ENCODE measurements around the gene SIPA1L3.
"Not testable (repeated sequence)": the region's sequence is repeated elsewhere in the genome, so short reads cannot be mapped to it uniquely, and the experiment has no call there.

SIPA1L3 gene

GRCh38 chr19:38223617-38224013 is 316.6 kb downstream of the SIPA1L3 start:
- DNase-seq, result no peak

GRCh38 chr19:38224014-38224862 is 317.2 kb downstream of the SIPA1L3 start, which contains the start of gene DPF1:
DPF1 (minus strand) TSS chr19:38224222; CDS start chr19:38224142, 80 bp downstream.
- peak; percentile 42 for DNase-seq

- DNase-seq, result not testable (repeated sequence)
These were observed 317.8 kb downstream of the SIPA1L3 start for GRCh38 chr19:38224863-38225218.

GRCh38 chr19:38227287-38228004 is 320.4 kb downstream of the SIPA1L3 start:
- no peak for DNase-seq

- no peak for DNase-seq
These were observed 321.0 kb downstream of the SIPA1L3 start for GRCh38 chr19:38228005-38228377.

- no peak for DNase-seq
These were observed 321.8 kb downstream of the SIPA1L3 start for GRCh38 chr19:38228491-38229439.

GRCh38 chr19:38229585-38230073 is 322.6 kb downstream of the SIPA1L3 start:
- peak; percentile 71 for DNase-seq

- not testable (repeated sequence) for DNase-seq
These were observed 323.6 kb downstream of the SIPA1L3 start for GRCh38 chr19:38230506-38231133.

GRCh38 chr19:38231918-38232317 is 324.9 kb downstream of the SIPA1L3 start:
- DNase-seq, result no peak

- peak; percentile 81 for DNase-seq
These were observed 326.8 kb downstream of the SIPA1L3 start for GRCh38 chr19:38233740-38234251.

- no peak for DNase-seq
These were observed 327.6 kb downstream of the SIPA1L3 start for GRCh38 chr19:38234615-38235014.

- no peak for DNase-seq
These were observed 332.8 kb downstream of the SIPA1L3 start for GRCh38 chr19:38239816-38240215.

GRCh38 chr19:38243279-38243673 is 336.3 kb downstream of the SIPA1L3 start:
- no peak for DNase-seq

GRCh38 chr19:38245826-38246498 is 339.0 kb downstream of the SIPA1L3 start:
- DNase-seq, result no peak

- no peak for DNase-seq
These were observed 340.1 kb downstream of the SIPA1L3 start for GRCh38 chr19:38247126-38247525.

- DNase-seq, result no peak
These were observed 340.8 kb downstream of the SIPA1L3 start for GRCh38 chr19:38247734-38248268.

- DNase-seq, result no peak
These were observed 341.4 kb downstream of the SIPA1L3 start for GRCh38 chr19:38248421-38248820.

- DNase-seq, result no peak
These were observed 343.4 kb downstream of the SIPA1L3 start for GRCh38 chr19:38250428-38250820.

GRCh38 chr19:38250821-38251563 is 344.0 kb downstream of the SIPA1L3 start:
- DNase-seq, result no peak

GRCh38 chr19:38251564-38252051 is 344.6 kb downstream of the SIPA1L3 start:
- no peak for DNase-seq
